ENCODE data around the gene CDK11B.
A peak's percentile ranks its signal among the peaks of the same experiment; 100 is the strongest.
"Not testable (repeated sequence)": the region's sequence is repeated elsewhere in the genome, so short reads cannot be mapped to it uniquely, and the experiment has no call there.

The CDK11B gene

DNA sequence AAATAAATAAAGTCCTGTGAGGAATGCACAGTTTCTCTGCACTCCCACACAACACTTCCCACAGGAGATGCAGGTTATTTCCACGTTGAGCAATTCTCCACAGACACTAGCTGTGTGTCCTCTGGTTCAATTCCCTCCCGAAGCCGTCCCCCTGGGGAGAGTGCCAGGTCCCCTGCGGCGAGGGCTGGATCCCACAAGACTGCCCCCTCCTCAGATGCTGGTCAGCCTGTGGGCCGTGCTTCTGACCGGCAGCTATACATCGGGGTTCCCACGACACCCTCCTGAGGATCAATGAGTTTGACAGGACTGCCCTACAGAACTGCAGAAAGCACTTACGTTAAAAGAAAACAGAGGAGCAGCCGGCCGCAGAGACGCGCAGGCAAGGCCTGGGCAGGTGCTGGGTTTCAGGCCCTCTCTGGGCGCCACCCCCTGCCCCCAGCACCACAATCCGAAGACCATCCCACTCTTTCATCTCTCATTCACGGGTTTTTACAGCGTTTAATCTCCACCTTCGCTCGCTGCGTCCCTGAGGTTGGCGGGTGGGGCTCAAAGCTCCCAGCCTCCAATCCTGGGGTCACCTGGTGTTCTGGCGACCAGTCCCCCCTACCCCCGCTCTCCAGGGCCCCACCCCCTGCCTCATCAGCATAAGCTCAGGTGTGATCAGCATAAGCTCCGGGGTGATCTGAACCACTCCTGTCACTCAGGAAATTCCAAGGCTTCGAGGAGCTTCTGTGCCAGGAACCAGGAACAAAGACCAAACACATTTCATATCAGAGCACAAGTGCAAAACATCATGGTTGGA lies 24.5 kb upstream of the CDK11B start:
- no peak for DNase-seq (ENCODE audit: low spot score)

DNA sequence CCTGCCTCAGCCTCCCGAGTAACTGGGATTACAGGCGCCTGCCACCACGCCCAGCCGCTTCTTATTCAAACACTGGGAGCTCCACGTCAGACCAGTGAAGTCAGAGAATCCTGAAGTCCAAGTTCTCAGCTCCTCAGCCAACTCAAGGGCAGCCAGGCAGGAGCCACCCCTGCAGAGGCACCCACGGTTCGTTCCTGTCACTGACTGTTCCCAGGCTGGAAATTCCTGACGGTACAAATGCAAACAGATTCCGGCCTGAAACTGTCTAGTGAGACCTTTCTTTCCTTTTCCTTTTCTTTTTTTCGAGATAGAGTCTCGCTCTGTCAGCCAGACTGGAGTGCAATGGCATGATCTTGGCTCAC lies 22.1 kb upstream of the CDK11B start:
- DNase-seq (ENCODE audit: low spot score), result no peak

- DNase-seq (ENCODE audit: low spot score), result no peak
Measured at GRCh38 chr1:1680031-1680911, 21.5 kb upstream of the CDK11B start.

DNA sequence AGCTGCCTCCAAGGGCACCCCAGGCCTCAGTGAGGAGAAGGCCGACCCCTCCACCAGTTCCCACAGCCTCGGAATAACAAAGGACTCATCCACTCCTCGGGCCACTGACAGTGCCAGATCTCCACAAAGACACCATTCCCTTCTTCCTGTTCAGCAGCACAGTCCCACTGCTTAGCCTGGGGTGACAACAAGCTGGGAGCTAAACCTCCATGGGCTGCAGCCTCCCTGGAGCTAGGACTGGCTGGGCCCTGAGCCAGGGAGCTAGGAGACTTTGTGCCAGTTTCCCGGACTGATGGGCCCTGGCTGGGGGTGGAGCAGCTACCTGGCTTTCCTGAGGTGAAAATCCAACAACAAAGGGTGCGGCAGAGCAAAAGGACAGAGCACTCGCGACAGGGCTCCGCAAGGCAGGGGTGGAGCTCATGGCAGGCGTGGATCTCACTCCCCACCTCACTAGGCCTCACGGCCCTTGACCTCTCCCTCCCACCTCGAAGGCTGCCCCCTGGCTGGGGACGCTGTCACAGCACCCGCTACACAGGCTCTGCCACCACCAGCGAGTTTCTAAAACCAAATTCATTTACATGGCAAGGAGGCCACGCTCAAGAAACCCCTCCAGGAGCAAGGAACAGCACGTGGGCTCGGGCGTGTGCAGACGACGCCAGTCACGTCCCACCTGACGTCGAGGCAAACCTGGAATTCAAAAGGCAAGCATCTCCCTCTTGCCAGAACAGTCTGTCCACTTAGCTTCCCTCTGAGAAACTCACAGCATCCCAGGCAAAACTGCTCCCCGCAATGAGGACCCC lies 20.0 kb upstream of the CDK11B start:
- no peak for DNase-seq (ENCODE audit: low spot score)

GRCh38 chr1:1677718-1678580 lies 19.1 kb upstream of the CDK11B start:
- peak; percentile 5 for DNase-seq (ENCODE audit: low spot score)

DNA sequence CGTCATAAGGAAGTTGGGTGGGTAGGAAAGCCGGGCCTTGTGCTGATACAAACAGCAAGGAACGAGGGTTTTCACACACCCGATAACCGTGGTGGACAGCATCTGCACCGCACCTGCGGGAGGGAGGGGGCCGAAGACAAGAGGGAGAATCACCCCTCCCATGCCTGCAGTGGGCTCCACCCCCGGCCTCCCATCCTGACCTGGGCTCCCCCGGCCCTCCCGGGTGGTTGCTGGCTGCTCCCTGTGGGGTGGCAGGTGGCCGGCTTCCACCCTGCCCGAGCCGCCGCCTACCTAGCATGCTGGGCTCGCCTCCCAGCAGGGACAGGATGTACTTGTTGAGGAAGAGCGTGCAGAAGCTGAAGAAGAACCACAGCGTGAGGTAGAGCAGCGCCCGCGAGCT lies 17.3 kb upstream of the CDK11B start:
- not testable (repeated sequence) for DNase-seq (ENCODE audit: low spot score)

DNA sequence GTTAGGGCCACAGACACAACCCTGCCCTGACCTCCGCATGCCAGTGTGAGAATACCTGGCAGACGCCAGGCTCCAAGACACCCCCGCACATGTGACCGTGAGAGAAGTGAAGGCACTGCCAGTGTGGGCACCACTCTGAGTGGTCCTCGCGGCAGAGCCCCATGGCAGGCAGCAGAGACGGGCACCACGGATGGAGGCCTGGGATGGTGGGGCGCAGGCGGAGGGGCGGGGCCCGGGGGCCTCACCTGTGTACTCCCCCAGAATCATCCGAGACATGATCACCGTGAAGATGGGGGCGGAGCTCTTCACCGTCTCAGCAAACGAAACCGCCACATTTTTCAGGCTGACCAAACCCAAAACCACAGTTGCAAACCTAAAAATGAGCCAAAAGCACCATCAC lies 16.4 kb upstream of the CDK11B start:
- not testable (repeated sequence) for DNase-seq (ENCODE audit: low spot score)

DNA sequence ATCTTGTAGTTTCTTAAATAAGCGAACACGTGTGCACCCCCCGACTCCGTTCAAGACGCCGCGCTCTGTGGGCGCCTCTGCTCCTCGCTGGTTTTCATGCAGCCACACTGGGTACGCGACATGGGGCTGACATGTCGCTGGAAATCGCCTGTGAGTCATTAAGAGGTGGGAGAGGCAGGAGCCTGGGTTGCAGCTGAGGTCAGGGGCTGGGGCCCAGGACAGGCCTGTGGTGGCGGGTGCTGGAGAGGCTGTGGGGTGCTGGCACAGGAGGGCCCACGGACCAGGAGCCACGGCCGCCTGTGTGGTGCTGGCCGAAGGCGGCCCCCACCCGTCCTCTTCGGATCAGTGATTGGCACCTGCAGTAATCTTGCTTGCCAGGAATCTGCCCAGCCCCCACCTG lies 16.0 kb upstream of the CDK11B start:
- not testable (repeated sequence) for DNase-seq (ENCODE audit: low spot score)

DNA sequence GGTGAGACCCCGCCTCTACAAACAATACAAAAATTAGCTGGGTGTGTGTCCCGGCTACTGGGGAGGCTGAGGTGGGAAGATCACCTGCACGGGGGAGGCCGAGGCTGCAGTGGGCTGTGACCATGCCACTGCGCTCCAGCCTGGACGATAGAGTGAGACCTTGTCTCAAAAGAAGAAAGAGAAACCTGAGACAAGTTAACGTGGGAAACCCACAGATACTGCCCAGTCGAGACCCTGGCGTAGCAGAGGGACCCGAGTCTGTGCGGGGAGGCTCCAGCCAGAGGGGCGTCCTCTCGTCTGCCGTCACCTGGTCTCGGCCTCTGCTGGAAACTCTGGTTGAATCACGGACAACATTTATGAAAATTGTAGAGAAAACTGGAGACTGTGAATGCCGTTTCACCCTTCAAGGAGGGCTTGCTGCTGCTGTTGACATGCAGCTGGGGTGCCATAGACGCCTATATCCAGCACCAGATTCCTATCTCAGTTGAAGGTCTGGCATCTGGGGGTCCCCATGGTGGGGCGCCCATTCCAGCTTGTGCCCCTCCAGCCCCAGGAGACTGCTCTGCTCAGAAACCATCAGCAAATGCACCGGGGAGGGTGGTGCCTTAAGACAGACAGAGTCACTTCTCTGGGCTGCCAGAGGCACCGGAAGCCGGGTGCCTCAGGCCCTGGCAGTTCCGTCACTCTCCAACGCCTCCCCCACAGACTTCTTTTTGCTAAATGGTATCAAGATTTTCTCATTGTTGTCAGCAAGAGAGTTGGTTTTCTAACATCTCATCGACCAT lies 13.6 kb upstream of the CDK11B start:
- DNase-seq (ENCODE audit: low spot score), result no peak

- DNase-seq (ENCODE audit: low spot score), result no peak
Measured at GRCh38 chr1:1671365-1672119, 12.7 kb upstream of the CDK11B start.

- DNase-seq (ENCODE audit: low spot score), result no peak
Measured at GRCh38 chr1:1670866-1671265, 12.1 kb upstream of the CDK11B start.

DNA sequence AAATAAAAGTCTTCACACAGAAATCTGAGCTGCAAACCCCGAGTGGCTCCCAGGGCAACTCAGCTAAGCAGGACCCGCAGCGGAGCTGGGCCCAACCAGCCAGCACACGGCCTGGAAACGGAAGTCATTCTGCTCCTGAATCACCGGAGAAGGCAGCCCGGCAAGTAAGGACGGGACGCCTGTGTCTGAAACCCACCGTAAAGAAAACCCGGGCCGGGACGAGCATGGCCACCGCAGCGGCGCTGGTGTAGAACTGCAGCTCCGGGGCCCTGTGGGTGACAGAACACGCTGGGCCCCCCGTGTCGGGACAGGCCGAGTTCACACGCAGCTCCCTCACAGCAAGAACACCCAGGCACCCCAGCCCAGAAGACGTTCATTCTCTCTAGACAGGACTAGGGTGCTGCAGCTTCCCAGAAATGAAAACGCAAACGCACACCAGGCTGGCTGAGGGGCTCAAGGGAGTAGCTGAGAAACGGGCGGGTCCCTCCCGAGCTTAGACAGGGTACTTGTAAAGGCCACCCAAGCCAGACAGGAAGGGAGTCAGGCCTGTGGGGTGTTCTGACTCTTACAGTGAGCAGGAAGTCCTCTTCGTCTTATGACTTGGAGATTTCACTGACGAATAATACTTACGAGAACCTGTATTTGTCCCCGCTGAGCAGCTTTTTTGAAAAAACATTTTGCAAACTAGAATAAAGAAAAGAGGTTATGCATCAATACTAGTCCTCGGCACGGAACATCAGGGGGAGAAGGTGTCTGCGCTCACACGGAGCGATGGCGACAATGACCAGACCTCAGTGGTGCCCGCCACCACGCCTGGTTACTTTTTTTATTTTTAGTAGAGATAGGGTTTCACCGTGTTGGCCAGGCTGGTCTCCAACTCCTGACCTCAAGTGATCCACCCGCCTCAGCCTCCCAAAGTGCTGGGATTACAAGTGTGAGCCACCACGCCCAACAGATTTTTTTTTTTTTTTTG lies 10.9 kb upstream of the CDK11B start:
- no peak for DNase-seq (ENCODE audit: low spot score)

- DNase-seq (ENCODE audit: low spot score), result no peak
Measured at GRCh38 chr1:1666526-1666925, 7.7 kb upstream of the CDK11B start.

GRCh38 chr1:1665815-1666251 lies 7.0 kb upstream of the CDK11B start:
- no peak for DNase-seq (ENCODE audit: low spot score)

GRCh38 chr1:1664941-1665814 lies 6.4 kb upstream of the CDK11B start:
- DNase-seq (ENCODE audit: low spot score), result no peak

- DNase-seq (ENCODE audit: low spot score), result not testable (repeated sequence)
Measured at GRCh38 chr1:1664318-1664717, 5.5 kb upstream of the CDK11B start.

- not testable (repeated sequence) for DNase-seq (ENCODE audit: low spot score)
Measured at GRCh38 chr1:1662830-1663560, 4.2 kb upstream of the CDK11B start.

All from AG08396 (cell line).